CD4-positive, alpha-beta T cell treated with Interleukin-17A for 1 hour (primary cell): ENCODE results near the gene ANKRD61.
"Not testable (repeated sequence)": the region's sequence is repeated elsewhere in the genome, so short reads cannot be mapped to it uniquely, and the experiment has no call there.

Source experiments
- DNase-seq: peaks from one replicate; pipeline ENCODE4 v3.0.0-alpha.2; 2020

The ANKRD61 gene

GRCh38 chr7:6030988-6031387 lies at the start of gene ANKRD61:
TSS of gene ANKRD61 (plus strand) at chr7:6031376. CDS start at chr7:6031376, 0 bp downstream.
- DNase-seq = no peak

DNA sequence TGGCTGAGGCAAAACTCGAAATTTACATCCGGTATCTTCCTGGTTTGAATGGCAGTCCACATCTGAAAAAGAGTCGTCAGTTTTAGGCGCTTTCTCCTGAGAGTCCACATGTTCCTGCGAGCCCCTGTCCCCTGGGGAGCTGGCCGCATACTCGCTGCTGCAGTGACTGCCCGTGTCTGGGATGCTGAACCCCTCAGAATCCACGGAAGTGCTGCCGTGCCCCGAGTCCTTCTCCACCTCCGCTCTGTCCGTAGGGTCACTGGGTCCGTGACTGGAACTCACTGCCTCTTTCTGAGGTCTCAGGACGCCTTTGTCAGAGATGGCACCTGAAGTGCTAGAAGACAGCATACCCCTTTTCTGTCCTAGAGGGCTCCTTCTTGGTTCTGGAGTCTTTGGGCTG lies 44.1 kb upstream of the ANKRD61 start:
- not testable (repeated sequence) for DNase-seq

- peak; percentile 71 for DNase-seq
These were observed 33.9 kb upstream of the ANKRD61 start for GRCh38 chr7:5997210-5997808.

DNA sequence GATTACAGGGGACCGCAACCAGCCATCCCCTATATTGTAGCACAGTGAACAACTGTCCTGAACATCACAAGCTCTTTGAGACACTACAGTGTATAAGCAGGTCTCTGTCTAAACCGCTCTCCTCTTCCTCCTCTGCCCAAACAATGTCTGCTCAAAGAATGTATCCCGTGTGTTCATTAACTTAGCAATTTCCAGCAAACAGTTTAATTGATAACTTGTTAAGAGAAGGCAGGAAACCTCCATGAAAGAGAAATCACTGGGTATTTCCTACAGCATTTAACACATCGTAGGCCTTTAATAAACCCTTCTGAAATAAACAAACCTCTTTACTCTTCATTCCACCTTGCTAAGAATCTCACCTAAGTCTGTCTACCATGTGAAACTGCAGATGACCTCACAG lies 23.8 kb upstream of the ANKRD61 start:
- DNase-seq = no peak

GRCh38 chr7:6007835-6008590 lies 23.2 kb upstream of the ANKRD61 start:
- not testable (repeated sequence) for DNase-seq

- peak; percentile 97 for DNase-seq
These were observed 22.2 kb upstream of the ANKRD61 start, which contains the start of the genes AIMP2 and PMS2 for GRCh38 chr7:6008668-6009611. TSS of gene AIMP2 (plus strand) at chr7:6009272. CDS start at chr7:6009364, 92 bp downstream. TSS of gene PMS2 (minus strand) at chr7:6009049. CDS start at chr7:6009019, 30 bp downstream.

GRCh38 chr7:6010370-6010769 lies 20.8 kb upstream of the ANKRD61 start:
- DNase-seq = not testable (repeated sequence)

GRCh38 chr7:6011541-6011940 lies 19.6 kb upstream of the ANKRD61 start:
- DNase-seq = no peak

DNA sequence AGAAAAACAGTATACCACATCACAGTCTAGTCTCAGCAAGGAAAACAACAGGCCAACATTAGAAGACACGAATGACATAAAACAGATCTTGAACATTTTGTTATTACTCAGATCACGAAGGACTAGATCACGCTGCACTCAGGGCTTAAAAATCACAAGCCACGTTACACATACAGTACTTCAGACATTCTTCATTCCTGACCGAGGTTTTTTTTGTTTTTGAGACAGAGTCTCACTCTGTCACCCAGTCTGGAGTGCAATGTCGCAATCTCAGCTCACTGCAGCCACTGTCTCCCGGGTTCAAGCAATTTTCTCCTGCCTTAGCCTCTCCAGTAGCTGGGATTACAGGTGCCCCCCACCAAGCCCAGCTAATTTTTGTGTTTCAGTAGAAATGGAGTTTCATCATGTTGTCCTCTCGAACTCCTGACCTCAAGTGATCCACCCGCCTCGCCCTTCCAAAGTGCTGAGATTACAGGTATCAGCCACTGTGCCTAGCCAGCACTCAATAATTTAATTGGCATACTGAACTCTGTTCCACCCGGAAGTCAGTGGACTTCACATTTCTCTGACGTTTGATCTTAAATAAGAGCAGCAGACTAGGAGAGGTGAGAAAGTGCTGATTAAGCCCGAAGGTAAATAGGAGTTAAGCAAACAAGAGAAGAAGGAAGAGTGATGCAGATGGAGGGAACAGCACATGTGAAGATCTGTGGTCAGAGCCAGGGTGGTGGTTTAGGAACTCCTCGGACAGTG lies 18.6 kb upstream of the ANKRD61 start:
- no peak for DNase-seq

- no peak for DNase-seq
These were observed 15.1 kb upstream of the ANKRD61 start for GRCh38 chr7:6015917-6016652.

DNA sequence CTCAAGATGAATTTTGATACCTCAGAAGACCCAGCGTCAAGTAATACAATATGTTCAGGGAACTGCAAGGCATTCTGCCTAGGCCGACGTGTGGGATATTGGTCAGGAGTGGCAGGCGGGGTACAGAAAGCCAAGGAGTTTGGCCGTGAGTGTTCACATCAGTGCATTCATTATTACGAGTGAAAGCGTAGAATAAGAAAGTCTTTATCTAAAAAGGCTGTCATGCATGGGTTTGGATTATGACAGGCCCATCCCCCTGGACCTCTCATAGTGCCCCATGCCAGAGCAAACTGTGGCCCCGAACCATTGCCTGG lies 14.6 kb upstream of the ANKRD61 start:
- no peak for DNase-seq

- no peak for DNase-seq
These were observed 10.5 kb upstream of the ANKRD61 start for GRCh38 chr7:6020371-6021286.

DNA sequence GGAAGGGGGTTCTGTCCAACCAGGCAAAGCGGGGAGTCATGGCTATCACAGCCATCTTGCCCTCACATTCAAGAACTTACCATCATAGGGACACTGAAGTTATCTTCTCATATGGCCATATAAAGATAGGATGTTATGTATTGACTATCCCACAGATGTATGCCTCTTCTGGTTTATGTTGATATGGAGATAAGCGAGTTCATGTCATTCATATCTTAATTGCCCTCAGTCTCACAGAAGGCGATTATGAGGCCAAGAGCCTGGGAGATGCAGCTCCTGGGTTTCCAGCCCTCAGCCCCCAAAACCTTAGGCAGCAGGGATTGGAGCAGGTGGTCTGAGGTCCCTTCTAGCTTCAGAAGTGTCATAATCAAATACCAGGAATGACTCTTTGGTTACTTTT lies 8.5 kb upstream of the ANKRD61 start:
- no peak for DNase-seq

- no peak for DNase-seq
These were observed 7.2 kb upstream of the ANKRD61 start for GRCh38 chr7:6023974-6024435.

DNA sequence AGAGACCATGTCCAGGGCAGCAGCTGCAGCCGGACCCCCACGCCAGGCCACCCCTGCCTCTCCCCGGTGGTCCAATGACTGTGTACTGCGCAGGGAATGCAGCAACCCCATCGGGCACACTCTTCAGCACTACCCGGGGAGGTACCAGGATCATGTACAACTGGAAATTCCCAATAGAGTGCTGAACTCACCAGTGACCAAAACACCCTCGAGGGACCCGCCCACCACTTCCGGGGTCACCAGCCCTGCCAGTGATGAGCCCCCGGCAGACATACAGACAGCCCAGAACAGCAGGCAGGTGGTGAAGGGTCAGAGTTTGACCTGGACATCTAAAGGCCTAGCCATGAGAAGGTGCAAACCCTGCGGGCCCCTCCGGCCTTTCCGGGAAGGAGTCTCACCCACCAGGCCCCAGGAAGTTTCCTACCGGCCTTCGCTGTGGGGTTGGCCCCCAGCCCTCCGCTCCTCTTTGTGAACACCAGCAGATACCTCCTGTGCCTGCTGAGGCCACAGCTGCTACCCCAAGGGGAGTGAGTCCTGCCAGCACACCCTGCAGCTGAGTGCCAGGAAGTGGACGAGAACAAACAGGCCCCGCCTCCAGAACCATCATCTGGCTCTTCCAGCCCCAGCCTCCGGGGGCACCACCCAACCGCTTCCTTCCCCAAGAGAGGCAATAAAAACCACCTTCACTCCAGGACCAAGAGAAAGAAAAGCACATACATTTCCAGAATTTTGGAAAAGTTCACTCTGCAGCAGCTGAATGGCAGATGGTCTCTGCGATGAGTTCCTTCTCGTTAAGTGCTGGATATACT lies 5.0 kb upstream of the ANKRD61 start:
- DNase-seq = peak; percentile 77

DNA sequence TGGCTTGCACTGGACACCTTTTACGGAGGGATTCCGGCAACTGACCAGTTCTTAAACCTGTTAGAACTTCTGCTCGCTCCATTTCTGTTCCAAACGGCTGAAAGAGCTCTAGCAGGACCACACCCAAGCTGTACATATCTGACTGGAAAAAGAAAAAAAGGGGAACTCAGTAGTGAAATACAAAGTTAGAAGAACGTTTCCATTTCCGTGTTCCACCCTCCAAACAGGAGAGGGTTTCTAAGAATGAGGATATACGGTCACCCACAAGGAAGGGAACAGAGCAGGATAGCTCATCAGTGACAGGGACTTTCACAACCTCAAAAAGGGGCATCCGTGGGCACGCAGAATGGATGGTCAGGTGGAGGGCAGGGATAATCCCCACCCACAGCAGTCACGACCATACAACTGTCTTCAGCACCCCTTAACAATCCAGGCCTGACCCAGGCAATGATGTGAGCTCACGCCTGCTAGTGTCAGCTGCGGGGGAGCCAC lies 4.3 kb upstream of the ANKRD61 start:
- DNase-seq = peak; percentile 12

DNA sequence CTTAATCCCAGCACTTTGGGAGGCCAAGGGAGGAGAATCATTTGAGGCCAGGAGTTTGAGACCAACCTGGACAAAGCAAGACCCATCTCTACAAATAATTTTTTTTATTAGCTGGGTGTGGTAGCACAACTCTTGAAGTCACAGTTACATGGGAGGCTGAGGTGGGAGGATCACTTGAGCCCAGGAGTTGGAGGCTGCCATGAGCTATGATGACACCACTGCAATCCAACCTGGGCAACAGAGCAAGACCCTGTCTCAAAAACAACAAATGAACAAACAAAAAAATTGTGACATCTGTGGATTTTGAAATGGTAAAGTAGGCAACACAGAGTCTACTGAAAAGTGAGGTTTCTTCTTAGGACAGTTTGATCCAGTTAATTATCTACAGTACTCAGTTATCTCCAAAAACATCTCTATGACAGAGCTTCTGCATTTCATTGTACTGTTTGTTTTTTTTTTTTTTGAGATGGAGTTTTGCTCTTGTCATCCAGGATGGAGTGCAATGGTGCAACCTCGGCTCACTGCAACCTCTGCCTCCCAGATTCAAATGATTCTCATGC lies 3.3 kb upstream of the ANKRD61 start:
- DNase-seq = no peak

GRCh38 chr7:6028563-6028962 lies 2.6 kb upstream of the ANKRD61 start:
- DNase-seq = no peak

- DNase-seq = no peak
These were observed 391 bp downstream of the ANKRD61 start for GRCh38 chr7:6031567-6031966.
